SK-N-SH treated with all-trans-retinoic acid at 6 μM for 48 hours (cell line): ENCODE measurements around the gene SYTL5.

ENCODE experiments used
- ATAC-seq: fragments of 200-7000 bp; cut with Tn5 transposase; 3 replicates; pipeline ENCODE4 v1.9.1; 2020; ENCODE audit warnings: mild to moderate bottlenecking, moderate library complexity
- BACH2 ChIP-seq: fragments of 250-450 bp; sonication (Bioruptor Pico); IDR thresholded peaks from 2 replicates; pipeline ENCODE4 v1.9.0; 2021; ENCODE audit warnings: mild to moderate bottlenecking, borderline replicate concordance
- CSDC2 ChIP-seq: fragments of 250-450 bp; sonication (Bioruptor Pico); IDR thresholded peaks from 2 replicates; pipeline ENCODE4 v1.5.0; 2020; ENCODE audit warnings: mild to moderate bottlenecking, moderate library complexity
- ESRRG ChIP-seq: fragments of 250-450 bp; sonication (Bioruptor Pico); IDR thresholded peaks from 2 replicates; pipeline ENCODE4 v1.6.1; 2021; ENCODE audit warnings: mild to moderate bottlenecking
- ISL1 ChIP-seq: fragments of 250-450 bp; sonication (Bioruptor Pico); IDR thresholded peaks from 2 replicates; pipeline ENCODE4 v2.1.2; 2022; ENCODE audit warnings: mild to moderate bottlenecking, moderate library complexity
- OSR1 ChIP-seq: fragments of 250-450 bp; sonication (Bioruptor Pico); IDR thresholded peaks from 2 replicates; pipeline ENCODE4 v1.8.0; 2022; ENCODE audit warnings: moderate library complexity, mild to moderate bottlenecking, inconsistent platforms
- PPARA ChIP-seq: fragments of 250-450 bp; sonication (Bioruptor Pico); IDR thresholded peaks from 2 replicates; pipeline ENCODE4 v1.5.0; 2020; ENCODE audit warnings: mild to moderate bottlenecking, borderline replicate concordance
- SNAI2 ChIP-seq: fragments of 250-450 bp; sonication (Bioruptor Pico); IDR thresholded peaks from 2 replicates; pipeline ENCODE4 v1.5.0; 2020; ENCODE audit warnings: mild to moderate bottlenecking, moderate library complexity
- TOX ChIP-seq: fragments of 250-450 bp; sonication (Bioruptor Pico); IDR thresholded peaks from 2 replicates; pipeline ENCODE4 v1.8.0; 2021; ENCODE audit warnings: mild to moderate bottlenecking, moderate library complexity, borderline replicate concordance
- ZC3H10 ChIP-seq: fragments of 250-450 bp; sonication (Bioruptor Pico); IDR thresholded peaks from 2 replicates; pipeline ENCODE4 v1.5.1; 2021; ENCODE audit warnings: mild to moderate bottlenecking, moderate library complexity
- ZFP3 ChIP-seq: fragments of 250-450 bp; sonication (Bioruptor Pico); IDR thresholded peaks from 2 replicates; pipeline ENCODE4 v1.5.0; 2020; ENCODE audit warnings: mild to moderate bottlenecking, moderate library complexity
- ZFP30 ChIP-seq: fragments of 450-650 bp; formaldehyde crosslinking; IDR thresholded peaks from 2 replicates; pipeline ENCODE4 v1.5.0; 2022; ENCODE audit warnings: mild to moderate bottlenecking, moderate library complexity
- ZNF565 ChIP-seq: fragments of 450-650 bp; formaldehyde crosslinking; conservative IDR thresholded peaks from 2 replicates; pipeline ENCODE4 v1.5.0; 2020; ENCODE audit warnings: low read depth, mild to moderate bottlenecking, moderate library complexity
- ZNF70 ChIP-seq: fragments of 450-650 bp; formaldehyde crosslinking; IDR thresholded peaks from 2 replicates; pipeline ENCODE4 v1.5.0; 2020; ENCODE audit warnings: mild to moderate bottlenecking, moderate library complexity
- ZNF8 ChIP-seq: fragments of 450-650 bp; formaldehyde crosslinking; IDR thresholded peaks from 2 replicates; pipeline ENCODE4 v1.5.0; 2020; ENCODE audit warnings: mild to moderate bottlenecking, moderate library complexity
- TF ChIP-seq, protein P1 (sequence below): fragments of 250-450 bp; sonication (Bioruptor Pico); IDR thresholded peaks from 2 replicates; pipeline ENCODE4 v1.5.1; 2020; ENCODE audit warnings: low read depth, mild to moderate bottlenecking, moderate library complexity
- TF ChIP-seq, protein P2 (sequence below): fragments of 250-450 bp; sonication (Bioruptor Pico); IDR thresholded peaks from 2 replicates; pipeline ENCODE4 v1.5.0; 2020; ENCODE audit warnings: mild to moderate bottlenecking, moderate library complexity
- TF ChIP-seq, protein P3 (sequence below): fragments of 250-450 bp; sonication (Bioruptor Pico); IDR thresholded peaks from 2 replicates; pipeline ENCODE4 v1.5.1; 2021; ENCODE audit warnings: mild to moderate bottlenecking, moderate library complexity
- TF ChIP-seq, protein P4 (sequence below): fragments of 250-450 bp; sonication (Bioruptor Pico); IDR thresholded peaks from 2 replicates; pipeline ENCODE4 v1.8.0; 2021; ENCODE audit warnings: low read depth, mild to moderate bottlenecking, moderate library complexity, borderline replicate concordance

The SYTL5 gene

DNA sequence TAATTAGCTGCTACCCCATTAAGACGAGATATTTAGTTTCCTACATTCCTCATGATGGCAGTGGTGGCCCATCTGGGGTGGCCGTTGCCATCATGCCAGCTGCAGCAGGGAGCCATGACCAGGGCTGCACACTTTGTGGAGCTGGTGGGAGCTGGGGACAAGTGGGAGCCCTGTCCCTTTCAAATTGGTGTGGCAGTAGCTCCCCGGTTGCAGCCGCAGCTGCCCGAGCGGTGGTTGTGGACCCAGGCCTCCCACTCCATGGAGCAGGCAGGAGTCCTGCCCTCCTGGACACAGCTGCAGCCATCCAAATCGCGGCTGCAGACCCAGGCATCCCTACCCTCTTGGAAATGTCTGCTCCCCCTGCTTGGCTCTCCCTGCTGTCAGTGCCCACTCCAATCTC is 9.3 kb upstream of the SYTL5 start:
- no peak for ATAC-seq
- no peak for TF ChIP-seq CSDC2 (CRISPR knock-in tag)

DNA sequence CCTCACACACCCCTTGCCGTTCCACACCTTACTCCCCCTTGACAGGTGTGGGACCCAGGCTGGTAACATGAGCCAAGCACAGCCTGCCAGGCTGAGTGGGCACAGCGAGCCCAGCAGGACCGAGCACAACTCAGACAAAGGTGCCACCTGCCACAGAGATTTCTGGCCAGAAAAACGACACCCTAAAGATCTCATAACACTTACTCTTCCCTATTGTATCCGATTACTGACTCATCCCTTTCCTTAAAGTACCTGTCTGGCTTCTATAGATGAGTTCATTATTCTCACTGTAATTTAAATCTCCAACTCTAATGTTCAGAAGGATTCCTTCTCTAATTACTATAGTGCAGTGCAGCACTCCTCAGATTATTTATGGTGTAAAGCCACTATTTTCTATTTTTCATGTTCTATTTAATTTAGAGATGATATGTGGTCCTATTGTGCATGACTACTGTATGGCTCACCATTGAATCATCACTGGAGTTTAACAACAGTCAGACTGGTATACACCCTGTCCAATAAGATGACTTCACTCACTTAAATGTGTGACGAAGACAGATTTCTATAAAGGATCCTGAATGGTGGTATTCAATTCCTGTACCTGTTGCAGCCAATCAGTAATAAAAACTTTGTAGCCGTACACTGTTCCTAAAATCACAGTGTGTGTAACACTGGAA is 7.6 kb upstream of the SYTL5 start:
- TF ChIP-seq, protein P1, sequence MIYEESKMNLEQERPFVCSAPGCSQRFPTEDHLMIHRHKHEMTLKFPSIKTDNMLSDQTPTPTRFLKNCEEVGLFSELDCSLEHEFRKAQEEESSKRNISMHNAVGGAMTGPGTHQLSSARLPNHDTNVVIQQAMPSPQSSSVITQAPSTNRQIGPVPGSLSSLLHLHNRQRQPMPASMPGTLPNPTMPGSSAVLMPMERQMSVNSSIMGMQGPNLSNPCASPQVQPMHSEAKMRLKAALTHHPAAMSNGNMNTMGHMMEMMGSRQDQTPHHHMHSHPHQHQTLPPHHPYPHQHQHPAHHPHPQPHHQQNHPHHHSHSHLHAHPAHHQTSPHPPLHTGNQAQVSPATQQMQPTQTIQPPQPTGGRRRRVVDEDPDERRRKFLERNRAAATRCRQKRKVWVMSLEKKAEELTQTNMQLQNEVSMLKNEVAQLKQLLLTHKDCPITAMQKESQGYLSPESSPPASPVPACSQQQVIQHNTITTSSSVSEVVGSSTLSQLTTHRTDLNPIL (CRISPR knock-in tag): no peak
- TF ChIP-seq ZFP30 (CRISPR knock-in tag): no peak
- no peak for TF ChIP-seq ZNF8
- no peak for TF ChIP-seq ZFP3 (CRISPR knock-in tag)
- no peak for TF ChIP-seq SNAI2 (CRISPR knock-in tag)
- TF ChIP-seq, protein P2, sequence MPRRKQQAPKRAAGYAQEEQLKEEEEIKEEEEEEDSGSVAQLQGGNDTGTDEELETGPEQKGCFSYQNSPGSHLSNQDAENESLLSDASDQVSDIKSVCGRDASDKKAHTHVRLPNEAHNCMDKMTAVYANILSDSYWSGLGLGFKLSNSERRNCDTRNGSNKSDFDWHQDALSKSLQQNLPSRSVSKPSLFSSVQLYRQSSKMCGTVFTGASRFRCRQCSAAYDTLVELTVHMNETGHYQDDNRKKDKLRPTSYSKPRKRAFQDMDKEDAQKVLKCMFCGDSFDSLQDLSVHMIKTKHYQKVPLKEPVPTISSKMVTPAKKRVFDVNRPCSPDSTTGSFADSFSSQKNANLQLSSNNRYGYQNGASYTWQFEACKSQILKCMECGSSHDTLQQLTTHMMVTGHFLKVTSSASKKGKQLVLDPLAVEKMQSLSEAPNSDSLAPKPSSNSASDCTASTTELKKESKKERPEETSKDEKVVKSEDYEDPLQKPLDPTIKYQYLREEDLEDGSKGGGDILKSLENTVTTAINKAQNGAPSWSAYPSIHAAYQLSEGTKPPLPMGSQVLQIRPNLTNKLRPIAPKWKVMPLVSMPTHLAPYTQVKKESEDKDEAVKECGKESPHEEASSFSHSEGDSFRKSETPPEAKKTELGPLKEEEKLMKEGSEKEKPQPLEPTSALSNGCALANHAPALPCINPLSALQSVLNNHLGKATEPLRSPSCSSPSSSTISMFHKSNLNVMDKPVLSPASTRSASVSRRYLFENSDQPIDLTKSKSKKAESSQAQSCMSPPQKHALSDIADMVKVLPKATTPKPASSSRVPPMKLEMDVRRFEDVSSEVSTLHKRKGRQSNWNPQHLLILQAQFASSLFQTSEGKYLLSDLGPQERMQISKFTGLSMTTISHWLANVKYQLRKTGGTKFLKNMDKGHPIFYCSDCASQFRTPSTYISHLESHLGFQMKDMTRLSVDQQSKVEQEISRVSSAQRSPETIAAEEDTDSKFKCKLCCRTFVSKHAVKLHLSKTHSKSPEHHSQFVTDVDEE (CRISPR knock-in tag): no peak
- TF ChIP-seq, protein P3, sequence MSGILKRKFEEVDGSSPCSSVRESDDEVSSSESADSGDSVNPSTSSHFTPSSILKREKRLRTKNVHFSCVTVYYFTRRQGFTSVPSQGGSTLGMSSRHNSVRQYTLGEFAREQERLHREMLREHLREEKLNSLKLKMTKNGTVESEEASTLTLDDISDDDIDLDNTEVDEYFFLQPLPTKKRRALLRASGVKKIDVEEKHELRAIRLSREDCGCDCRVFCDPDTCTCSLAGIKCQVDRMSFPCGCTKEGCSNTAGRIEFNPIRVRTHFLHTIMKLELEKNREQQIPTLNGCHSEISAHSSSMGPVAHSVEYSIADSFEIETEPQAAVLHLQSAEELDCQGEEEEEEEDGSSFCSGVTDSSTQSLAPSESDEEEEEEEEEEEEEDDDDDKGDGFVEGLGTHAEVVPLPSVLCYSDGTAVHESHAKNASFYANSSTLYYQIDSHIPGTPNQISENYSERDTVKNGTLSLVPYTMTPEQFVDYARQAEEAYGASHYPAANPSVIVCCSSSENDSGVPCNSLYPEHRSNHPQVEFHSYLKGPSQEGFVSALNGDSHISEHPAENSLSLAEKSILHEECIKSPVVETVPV: no peak
- no peak for TF ChIP-seq ZC3H10 (CRISPR knock-in tag)
- no peak for TF ChIP-seq PPARA (CRISPR knock-in tag)
- ATAC-seq: 0 out of 3 replicates have a peak, but pooled peaks have one; percentile 37

DNA sequence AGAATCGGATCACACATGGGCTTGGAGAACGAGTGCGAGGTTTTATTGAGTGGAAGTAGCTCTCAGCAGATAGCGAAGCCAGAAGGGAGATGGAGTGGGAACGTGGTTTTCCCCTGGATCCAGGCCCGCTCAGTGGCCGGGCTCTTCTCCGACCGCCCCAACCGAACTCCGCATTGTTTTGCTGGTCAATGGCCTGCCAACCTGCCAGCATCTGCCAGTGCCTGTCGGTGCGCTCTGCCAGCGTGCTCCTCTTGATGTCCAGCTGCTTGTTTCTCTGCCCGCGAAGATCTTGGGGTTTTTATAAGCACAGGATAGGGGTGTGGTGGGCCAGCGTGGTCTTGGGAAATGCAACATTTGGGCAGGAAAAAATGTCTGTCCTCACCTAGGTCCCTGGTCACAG is 5.6 kb upstream of the SYTL5 start:
- no peak for TF ChIP-seq ESRRG
- TF ChIP-seq, protein P4, sequence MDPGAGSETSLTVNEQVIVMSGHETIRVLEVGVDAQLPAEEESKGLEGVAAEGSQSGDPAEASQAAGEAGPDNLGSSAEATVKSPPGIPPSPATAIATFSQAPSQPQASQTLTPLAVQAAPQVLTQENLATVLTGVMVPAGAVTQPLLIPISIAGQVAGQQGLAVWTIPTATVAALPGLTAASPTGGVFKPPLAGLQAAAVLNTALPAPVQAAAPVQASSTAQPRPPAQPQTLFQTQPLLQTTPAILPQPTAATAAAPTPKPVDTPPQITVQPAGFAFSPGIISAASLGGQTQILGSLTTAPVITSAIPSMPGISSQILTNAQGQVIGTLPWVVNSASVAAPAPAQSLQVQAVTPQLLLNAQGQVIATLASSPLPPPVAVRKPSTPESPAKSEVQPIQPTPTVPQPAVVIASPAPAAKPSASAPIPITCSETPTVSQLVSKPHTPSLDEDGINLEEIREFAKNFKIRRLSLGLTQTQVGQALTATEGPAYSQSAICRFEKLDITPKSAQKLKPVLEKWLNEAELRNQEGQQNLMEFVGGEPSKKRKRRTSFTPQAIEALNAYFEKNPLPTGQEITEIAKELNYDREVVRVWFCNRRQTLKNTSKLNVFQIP (CRISPR knock-in tag): no peak
- no peak for TF ChIP-seq TOX (CRISPR knock-in tag)
- no peak for TF ChIP-seq BACH2
- no peak for TF ChIP-seq ZNF565 (CRISPR knock-in tag)
- no peak for TF ChIP-seq OSR1
- TF ChIP-seq ZNF70 (CRISPR knock-in tag): no peak
- TF ChIP-seq, protein P1 (CRISPR knock-in tag): no peak
- no peak for ATAC-seq

GRCh38 chrX:38004046-38004445 is 2.3 kb upstream of the SYTL5 start:
- no peak for ATAC-seq
- TF ChIP-seq ZNF8 (no peak), TOX (CRISPR knock-in tag) (no peak), ESRRG (no peak), ZFP30 (CRISPR knock-in tag) (no peak), ISL1 (no peak), OSR1 (no peak), PPARA (CRISPR knock-in tag) (no peak), ZNF70 (CRISPR knock-in tag) (no peak), SNAI2 (CRISPR knock-in tag) (no peak), BACH2 (no peak)
- TF ChIP-seq, protein P2 (CRISPR knock-in tag): no peak
- TF ChIP-seq, protein P1 (CRISPR knock-in tag): no peak
- TF ChIP-seq, protein P4 (CRISPR knock-in tag): no peak
